HG02981 (cell line): ENCODE measurements around the gene DYNLT4.
"Not testable (repeated sequence)": the region's sequence is repeated elsewhere in the genome, so short reads cannot be mapped to it uniquely, and the experiment has no call there.

Experiments
- ATAC-seq: cut with Tn5 transposase; IDR thresholded peaks from one replicate; pipeline ENCODE4 v1.9.1; 2021; ENCODE audit warnings: mild to moderate bottlenecking, moderate library complexity; ENCODE audit not compliant: unreplicated experiment

Gene DYNLT4

GRCh38 chr1:44806704-44807363 is at the start of gene DYNLT4:
Gene DYNLT4 (minus strand): TSS chr1:44807351. CDS start chr1:44806668, 683 bp downstream.
- no peak for ATAC-seq

GRCh38 chr1:44855742-44856141 is 48.6 kb upstream of the DYNLT4 start:
- no peak for ATAC-seq

GRCh38 chr1:44854970-44855369 is 47.8 kb upstream of the DYNLT4 start:
- ATAC-seq, result no peak

- no peak for ATAC-seq
Observed at GRCh38 chr1:44853201-44853600, 46.0 kb upstream of the DYNLT4 start.

GRCh38 chr1:44851308-44851707 is 44.2 kb upstream of the DYNLT4 start:
- no peak for ATAC-seq

GRCh38 chr1:44849575-44850132 is 42.5 kb upstream of the DYNLT4 start:
- ATAC-seq, result no peak

- ATAC-seq, result no peak
Observed at GRCh38 chr1:44848456-44849181, 41.5 kb upstream of the DYNLT4 start.

GRCh38 chr1:44847845-44848244 is 40.7 kb upstream of the DYNLT4 start:
- no peak for ATAC-seq

- no peak for ATAC-seq
Observed at GRCh38 chr1:44846985-44847384, 39.8 kb upstream of the DYNLT4 start.

- ATAC-seq, result no peak
Observed at GRCh38 chr1:44842862-44843655, 35.9 kb upstream of the DYNLT4 start, which contains the start of gene PTCH2. Gene PTCH2 (minus strand): TSS chr1:44843253. CDS start chr1:44842932, 321 bp downstream.

GRCh38 chr1:44842486-44842861 is 35.3 kb upstream of the DYNLT4 start:
- no peak for ATAC-seq

GRCh38 chr1:44839576-44839975 is 32.4 kb upstream of the DYNLT4 start:
- ATAC-seq, result no peak

GRCh38 chr1:44838294-44838693 is 31.1 kb upstream of the DYNLT4 start:
- not testable (repeated sequence) for ATAC-seq

- peak; percentile 70 for ATAC-seq
Observed at GRCh38 chr1:44835738-44836675, 28.9 kb upstream of the DYNLT4 start.

- no peak for ATAC-seq
Observed at GRCh38 chr1:44834328-44834727, 27.2 kb upstream of the DYNLT4 start.

- ATAC-seq, result no peak
Observed at GRCh38 chr1:44832056-44832705, 25.0 kb upstream of the DYNLT4 start.

- ATAC-seq, result no peak
Observed at GRCh38 chr1:44831516-44831915, 24.4 kb upstream of the DYNLT4 start.

GRCh38 chr1:44830900-44831304 is 23.8 kb upstream of the DYNLT4 start:
- ATAC-seq, result no peak

- ATAC-seq, result no peak
Observed at GRCh38 chr1:44829506-44830384, 22.6 kb upstream of the DYNLT4 start.
